NK-92 treated with Interleukin-12 subunit alpha and Interleukin-12 subunit beta, amount 100 ng/mL, for 24 hours (cell line): ENCODE data around the gene LRIT1.
A peak's percentile ranks its signal among the peaks of the same experiment; 100 is the strongest.
"Not testable (repeated sequence)": the region's sequence is repeated elsewhere in the genome, so short reads cannot be mapped to it uniquely, and the experiment has no call there.

Source experiments
- DNase-seq: peaks from one replicate; lab custom pipeline; 2025; lab: John Stamatoyannopoulos, UW

LRIT1 gene

DNA sequence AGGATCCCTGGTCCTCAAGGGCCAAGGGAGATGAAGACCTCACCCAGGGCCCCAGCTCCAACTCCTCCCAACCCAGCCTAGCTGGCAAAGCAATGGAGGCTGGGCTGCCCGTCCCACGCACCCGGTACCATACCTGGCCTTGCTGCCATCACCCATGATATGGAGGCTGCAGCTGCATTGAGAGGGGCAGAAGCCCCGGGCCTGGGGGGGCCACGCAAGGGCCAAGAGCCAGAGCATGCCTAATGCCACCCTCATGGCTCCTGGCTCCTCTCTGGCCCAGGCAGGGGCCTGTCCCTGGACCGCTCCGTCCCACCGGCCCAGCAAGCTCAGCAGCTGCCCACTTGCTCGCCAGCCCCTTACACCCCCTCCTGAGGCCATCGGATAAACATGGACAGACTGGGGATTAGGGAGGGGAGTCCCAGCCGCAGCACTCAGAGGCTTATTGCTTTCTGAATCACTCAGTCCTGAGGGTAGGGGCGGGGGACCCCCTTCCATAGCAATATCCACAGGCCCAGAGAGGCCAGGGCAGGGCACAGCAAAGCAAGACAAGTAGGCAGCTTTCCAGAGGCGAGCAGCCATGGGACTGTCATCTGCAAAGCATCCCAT lies at the start of gene LRIT1:
Gene LRIT1, minus strand, starts transcription at position 362 of the 606 bp plus-strand sequence. Its CDS starts 107 bp downstream, at position 255.
- no peak for DNase-seq

GRCh38 chr10:84290235-84290634 lies 48.9 kb upstream of the LRIT1 start:
- DNase-seq, result no peak

DNA sequence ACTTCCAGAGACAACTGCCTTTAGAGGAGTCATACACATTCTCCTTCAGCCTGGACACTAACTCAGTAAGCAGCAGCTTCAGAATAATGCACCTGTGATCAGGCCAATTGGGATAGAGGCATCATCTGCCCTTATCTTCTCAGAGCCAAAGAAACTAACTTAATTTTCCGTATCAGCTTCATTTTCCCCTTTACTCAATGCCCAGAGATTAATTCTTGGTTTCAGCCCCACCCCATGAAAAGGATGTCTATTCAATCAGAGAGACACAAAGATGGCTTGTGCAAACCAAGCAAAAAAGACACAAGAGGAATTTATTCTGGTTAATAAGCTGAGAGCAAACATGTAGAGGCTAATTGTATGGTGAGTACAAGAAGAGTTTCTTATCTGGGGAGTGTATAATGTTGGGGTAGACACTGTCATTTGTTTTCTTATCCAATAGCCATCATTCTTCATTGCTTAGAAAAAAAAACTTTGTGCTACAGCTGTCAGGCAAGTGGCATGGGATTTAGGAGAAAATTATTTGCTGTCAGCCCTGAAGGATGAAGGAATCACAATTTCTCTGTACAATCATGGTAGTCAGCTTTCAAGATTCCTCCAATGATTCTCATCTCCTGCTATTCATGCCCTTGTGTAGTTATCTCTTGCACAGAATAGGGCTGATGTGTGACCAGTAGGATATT lies 48.3 kb upstream of the LRIT1 start:
- no peak for DNase-seq

GRCh38 chr10:84288151-84288550 lies 46.8 kb upstream of the LRIT1 start:
- DNase-seq, result no peak

DNA sequence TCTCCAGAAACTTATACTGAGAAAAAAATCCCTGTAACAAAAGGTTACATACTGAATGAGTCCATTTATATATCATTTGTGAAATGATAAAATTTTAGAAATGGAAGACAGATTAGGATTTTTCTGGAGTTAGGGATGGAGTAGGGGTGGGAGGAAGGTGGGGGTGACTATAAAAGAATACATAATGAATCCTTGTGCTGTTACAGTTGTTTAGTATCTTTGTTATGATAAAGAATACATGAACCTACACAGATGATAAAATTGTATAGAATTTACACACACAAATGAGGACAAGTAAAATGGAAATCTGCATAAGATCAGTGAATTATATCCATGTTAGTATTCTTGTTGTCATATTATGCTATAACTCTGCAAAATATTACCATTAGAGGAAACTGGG lies 45.3 kb upstream of the LRIT1 start:
- no peak for DNase-seq

DNA sequence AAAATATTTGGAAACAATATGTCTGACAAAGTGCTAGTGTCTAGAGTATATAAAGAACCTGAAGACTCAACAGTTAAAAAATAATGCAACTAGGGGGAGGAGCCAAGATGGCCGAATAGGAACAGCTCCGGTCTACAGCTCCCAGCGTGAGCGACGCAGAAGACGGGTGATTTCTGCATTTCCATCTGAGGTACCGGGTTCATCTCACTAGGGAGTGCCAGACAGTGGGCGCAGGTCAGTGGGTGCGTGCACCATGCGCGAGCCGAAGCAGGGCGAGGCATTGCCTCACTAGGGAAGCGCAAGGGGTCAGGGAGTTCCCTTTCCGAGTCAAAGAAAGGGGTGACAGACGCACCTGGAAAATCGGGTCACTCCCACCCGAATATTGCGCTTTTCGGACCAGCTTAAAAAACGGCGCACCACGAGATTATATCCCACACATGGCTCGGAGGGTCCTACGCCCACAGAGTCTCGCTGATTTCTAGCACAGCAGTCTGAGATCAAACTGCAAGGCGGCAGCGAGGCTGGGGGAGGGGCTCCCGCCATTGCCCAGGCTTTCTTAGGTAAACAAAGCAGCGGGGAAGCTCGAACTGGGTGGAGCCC lies 38.6 kb upstream of the LRIT1 start:
- not testable (repeated sequence) for DNase-seq

DNA sequence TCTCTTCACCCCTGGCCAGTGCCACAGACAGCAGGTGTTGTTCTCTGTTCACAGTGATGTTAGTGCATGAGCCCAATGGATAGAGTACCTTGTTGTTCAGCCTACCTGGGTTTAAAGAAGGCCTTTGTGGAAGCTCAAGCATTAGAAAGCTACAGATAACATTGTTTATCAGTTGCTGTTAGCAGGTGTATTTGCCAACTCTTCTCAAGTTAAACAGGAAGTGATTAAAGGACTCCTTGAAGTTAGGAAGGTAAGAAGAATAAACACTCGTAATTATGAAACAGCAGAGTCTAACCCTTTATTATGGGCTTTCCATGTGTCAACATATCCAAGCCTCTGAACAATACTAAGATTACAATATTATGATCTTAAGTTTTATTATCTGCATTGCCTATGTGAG lies 29.4 kb upstream of the LRIT1 start:
- DNase-seq, result no peak

- no peak for DNase-seq
These were observed 28.4 kb upstream of the LRIT1 start for GRCh38 chr10:84269773-84270172.

DNA sequence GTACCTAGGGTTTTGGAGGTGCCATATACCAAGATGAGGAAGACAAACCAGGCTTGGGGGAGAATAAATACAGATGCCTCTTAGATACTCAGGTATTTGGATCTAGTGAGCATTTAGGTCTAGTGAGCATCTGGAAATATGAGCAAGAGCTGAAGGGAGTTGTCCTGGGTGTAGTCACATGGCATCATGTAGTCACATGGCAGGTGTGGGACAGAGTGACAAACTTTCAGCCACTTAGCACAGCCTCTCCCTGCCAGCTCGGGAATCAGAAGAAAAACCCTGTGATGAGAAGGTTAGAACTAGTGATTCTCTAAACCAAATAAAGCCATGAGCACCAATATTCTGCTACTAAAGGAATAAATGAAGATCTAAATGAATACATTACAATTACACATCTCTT lies 27.8 kb upstream of the LRIT1 start:
- DNase-seq, result no peak

- DNase-seq, result peak; percentile 6
These were observed 26.3 kb upstream of the LRIT1 start for GRCh38 chr10:84267503-84268126.

GRCh38 chr10:84265418-84265817 lies 24.1 kb upstream of the LRIT1 start:
- DNase-seq, result no peak

- peak; percentile 8 for DNase-seq
These were observed 23.3 kb upstream of the LRIT1 start for GRCh38 chr10:84264611-84265141.

DNA sequence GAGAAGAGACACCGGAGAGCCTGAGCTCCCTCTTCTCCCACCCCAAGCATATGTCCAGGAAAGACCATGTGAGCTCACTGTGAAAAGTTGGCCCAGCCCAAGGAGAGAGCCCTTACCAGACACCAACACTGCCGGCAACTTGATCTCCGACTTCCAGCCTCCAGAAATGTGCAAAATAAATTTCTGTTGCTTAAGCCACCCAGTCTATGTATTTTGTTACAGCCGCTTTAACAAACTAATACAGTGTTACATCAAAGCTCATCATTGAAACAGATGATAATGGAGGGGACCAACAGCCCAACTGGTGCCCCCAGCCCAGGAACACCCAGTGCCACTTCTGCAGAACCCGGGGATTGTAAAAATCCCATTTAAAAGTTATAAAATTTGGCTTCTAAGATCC lies 22.4 kb upstream of the LRIT1 start:
- DNase-seq, result no peak

- DNase-seq, result no peak
These were observed 21.0 kb upstream of the LRIT1 start for GRCh38 chr10:84262190-84262956.

DNA sequence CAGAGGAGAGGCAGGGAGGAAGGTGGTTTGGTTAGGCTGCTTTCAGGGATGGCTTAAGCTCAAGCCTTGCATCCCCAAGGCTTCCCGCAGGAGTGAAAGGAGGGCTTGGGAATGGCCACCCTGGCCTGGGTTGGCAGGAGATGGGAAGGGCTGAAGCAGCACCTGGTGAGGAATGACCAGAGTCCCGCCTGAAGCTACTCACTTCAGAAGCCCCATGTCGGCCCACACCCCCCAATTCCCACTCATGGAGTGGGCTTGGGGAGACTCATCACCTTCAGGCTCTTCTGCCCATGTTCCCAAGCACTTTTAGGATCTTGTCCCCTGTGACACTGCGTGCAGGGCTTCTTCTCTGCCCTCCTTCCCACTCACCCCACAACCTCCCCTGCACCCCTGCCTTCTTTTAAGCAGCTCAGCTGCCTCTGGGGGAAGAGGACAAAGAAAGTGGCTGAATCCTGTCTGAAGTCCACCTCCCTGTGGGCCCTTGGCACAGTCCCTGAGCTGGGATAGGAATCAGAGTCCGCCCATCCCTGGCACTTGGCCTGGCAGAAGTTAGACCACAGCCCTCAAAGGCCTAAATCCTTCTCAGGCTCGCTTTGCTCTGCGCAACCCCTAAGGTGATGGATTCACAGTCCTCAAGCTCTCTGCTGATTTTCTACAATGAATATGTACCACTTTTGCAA lies 20.0 kb upstream of the LRIT1 start:
- no peak for DNase-seq

DNA sequence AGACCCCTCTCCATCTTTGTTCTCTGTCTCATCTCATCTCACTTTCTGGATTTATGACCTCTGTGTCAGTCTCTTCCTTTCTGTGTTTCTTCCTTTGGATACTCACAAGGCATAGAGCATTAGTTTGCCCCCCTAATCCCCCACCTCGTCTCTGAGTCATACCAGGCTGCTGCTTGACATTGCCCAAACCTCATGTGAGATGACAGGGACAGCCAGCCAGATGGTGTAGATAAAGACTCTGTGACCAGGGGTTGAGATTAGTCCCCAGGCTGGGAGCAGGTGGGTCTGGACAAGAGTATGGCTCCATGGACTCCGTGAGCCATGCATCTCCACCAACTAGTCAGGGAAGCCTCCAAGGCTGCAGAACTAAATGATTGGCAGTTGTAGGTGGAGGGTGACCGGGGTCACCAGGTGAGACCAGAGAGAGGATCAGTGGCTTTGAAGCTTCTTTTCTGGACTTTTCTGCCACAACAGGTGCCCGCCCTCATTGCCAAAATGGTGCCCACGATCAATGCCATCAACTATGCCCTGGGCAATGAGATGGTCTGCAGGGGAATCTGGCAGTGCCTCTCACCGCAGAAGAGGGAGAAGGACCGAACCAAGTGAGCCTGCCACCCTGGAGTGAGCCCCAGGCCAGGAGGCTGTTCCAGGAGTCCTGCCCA lies 16.8 kb upstream of the LRIT1 start:
- no peak for DNase-seq

GRCh38 chr10:84257343-84258020 lies 16.1 kb upstream of the LRIT1 start:
- no peak for DNase-seq

GRCh38 chr10:84256510-84257342 lies 15.4 kb upstream of the LRIT1 start:
- DNase-seq, result no peak
